ENCODE data around the gene RFFL. TPM values are rescaled to one million over a fixed set of nuclear protein-coding genes. Genes with fewer than 3 reads are reported as not detected.

The RFFL gene
- total RNA-seq, 6 donors from 2014 or later, result 17.6 to 30.8 (median 25.3) TPM

DNA sequence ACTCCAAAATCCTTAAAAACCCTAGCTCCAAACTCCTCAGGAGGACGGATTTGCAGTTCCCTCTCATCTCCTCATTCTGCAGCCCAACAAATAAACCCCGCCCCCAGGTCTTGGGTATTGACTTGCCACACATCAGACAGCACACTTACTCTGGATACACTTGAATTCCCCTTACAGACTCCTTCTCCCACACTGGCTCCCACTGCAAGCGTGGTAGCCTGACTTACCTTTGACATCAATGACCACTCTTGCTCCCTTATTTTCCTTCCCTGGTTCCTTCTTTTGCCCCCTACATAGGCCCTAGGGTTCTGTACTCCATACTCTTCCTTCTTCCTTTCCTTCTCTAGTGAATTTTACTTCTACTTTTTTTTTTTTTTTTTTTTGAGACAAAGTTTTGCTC, 7.5 kb downstream of the RFFL start:
- Histone ChIP-seq H3K36me3 (peaks cover 0 to 6% (median 0%) of the 10 kb centered on the region in 4 donors), H3K27ac (no peak overlapping the region), H3K27me3 (no peaks in the 10 kb centered on the region), H3K4me1 (peaks cover 11 to 26% (median 16%) of the 10 kb centered on the region in 4 donors), H3K4me3 (no peak overlapping the region), H3K9me3 (no peaks in the 10 kb centered on the region)
- TF ChIP-seq, protein P1, sequence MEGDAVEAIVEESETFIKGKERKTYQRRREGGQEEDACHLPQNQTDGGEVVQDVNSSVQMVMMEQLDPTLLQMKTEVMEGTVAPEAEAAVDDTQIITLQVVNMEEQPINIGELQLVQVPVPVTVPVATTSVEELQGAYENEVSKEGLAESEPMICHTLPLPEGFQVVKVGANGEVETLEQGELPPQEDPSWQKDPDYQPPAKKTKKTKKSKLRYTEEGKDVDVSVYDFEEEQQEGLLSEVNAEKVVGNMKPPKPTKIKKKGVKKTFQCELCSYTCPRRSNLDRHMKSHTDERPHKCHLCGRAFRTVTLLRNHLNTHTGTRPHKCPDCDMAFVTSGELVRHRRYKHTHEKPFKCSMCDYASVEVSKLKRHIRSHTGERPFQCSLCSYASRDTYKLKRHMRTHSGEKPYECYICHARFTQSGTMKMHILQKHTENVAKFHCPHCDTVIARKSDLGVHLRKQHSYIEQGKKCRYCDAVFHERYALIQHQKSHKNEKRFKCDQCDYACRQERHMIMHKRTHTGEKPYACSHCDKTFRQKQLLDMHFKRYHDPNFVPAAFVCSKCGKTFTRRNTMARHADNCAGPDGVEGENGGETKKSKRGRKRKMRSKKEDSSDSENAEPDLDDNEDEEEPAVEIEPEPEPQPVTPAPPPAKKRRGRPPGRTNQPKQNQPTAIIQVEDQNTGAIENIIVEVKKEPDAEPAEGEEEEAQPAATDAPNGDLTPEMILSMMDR (IDR thresholded peaks at IDR 0.05), result no peak
- TF ChIP-seq EP300 (IDR thresholded peaks at IDR 0.05), result no peak
- no peak for TF ChIP-seq POLR2AphosphoS5 (IDR thresholded peaks at IDR 0.05)
- no peak for TF ChIP-seq POLR2A (IDR thresholded peaks at IDR 0.05)
- ATAC-seq (ENCODE audit: low FRiP score in 2 of 2) (peak in 1 of 2 donors; percentile 16), DNase-seq (peak in 1 of 2 donors; percentile 44)
- WGBS, 2 donors, result 84 to 93% methylated on average over 3 of the region's 3 CpGs

DNA sequence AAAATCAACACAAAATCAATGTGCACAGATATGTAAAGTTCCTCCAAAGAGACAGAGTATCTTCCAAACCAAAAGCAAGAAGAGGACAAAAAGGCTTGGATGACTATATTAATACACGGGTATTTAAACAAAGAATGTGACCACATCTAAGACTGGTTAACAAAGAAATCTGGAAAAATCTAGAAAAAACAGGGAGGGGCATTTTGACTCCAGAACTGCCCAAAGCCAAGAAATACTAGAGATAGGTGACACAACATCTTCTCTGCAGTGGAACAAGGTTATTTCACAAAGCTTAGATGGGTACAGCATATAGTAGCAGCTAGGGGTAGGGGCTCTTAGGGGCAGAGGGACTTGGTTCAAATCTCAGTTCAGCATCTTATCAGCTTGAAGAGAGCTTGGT, 10.3 kb downstream of the RFFL start:
- Histone ChIP-seq H3K27me3 (no peaks in the 10 kb centered on the region), H3K36me3 (no peaks in the 10 kb centered on the region), H3K27ac (no peak overlapping the region), H3K4me3 (no peak overlapping the region), H3K9me3 (no peaks in the 10 kb centered on the region), H3K4me1 (peaks cover 18 to 38% (median 25%) of the 10 kb centered on the region in 4 donors)
- DNase-seq (no peak), ATAC-seq (ENCODE audit: low FRiP score in 2 of 2) (no peak)
- TF ChIP-seq EP300 (IDR thresholded peaks at IDR 0.05), result no peak
- WGBS, 2 donors, result 88 to 95% methylated on average over 1 of the region's 1 CpG

DNA sequence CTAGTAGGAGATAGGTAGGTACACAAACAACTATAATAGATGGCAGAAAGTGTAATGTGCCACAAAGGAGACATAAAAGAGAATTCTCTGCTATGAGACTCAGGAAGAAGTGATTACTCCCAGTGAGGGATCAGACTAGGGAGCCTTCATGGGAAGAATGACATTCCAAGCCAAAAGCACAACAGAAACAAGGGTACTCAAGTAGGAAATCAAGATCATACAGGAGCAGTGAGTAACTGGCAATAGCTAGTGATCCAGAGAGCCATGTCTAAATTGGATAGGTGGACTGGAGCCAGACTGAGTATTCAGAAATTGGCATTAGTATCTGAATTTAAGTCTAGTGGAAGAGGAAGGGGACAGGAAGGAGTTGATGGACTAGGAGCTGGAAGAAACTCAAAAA, 10.7 kb downstream of the RFFL start:
- Histone ChIP-seq H3K27ac (peak overlapping the region in 2 of 4 donors; percentile 64 to 74), H3K27me3 (no peaks in the 10 kb centered on the region), H3K9me3 (no peaks in the 10 kb centered on the region), H3K4me3 (no peak overlapping the region), H3K4me1 (peaks cover 18 to 38% (median 25%) of the 10 kb centered on the region in 4 donors), H3K36me3 (no peaks in the 10 kb centered on the region)
- no peak for DNase-seq
- TF ChIP-seq POLR2AphosphoS5 (IDR thresholded peaks at IDR 0.05), result no peak
- TF ChIP-seq, protein P1 (IDR thresholded peaks at IDR 0.05), result no peak
- no peak for TF ChIP-seq EP300 (IDR thresholded peaks at IDR 0.05)
- no peak for TF ChIP-seq POLR2A (IDR thresholded peaks at IDR 0.05)
- ATAC-seq (ENCODE audit: low FRiP score in 2 of 2), result no peak

DNA sequence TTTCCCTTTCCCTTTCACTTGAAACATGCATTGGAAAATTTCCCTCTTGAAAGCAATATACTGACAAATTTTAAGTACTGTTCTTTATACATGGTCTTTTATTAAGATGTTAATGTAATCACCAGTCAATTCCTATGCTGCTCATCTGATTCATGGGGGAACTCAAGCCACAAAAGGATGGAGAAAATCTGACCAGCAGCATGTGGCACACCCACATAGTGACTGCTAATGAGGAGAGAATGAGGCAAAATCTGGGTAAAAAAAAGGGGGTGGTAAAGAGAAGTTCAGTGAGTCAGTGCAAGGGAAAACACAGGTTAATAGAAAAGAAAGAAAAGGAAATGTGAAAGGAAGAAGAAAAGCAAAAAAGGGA, 11.3 kb downstream of the RFFL start:
- peak overlapping the region; percentile 55 to 74 (median 64) for H3K27ac ChIP-seq
- no peaks in the 10 kb centered on the region for H3K9me3 ChIP-seq
- DNase-seq (no peak), ATAC-seq (ENCODE audit: low FRiP score in 2 of 2) (no peak)
- TF ChIP-seq POLR2A (IDR thresholded peaks at IDR 0.05), result no peak
- no peak for TF ChIP-seq POLR2AphosphoS5 (IDR thresholded peaks at IDR 0.05)
- no peak for TF ChIP-seq EP300 (IDR thresholded peaks at IDR 0.05)
- TF ChIP-seq, protein P1 (IDR thresholded peaks at IDR 0.05), result no peak
- peaks cover 18 to 38% (median 25%) of the 10 kb centered on the region in 4 donors for H3K4me1 ChIP-seq
- no peaks in the 10 kb centered on the region for H3K36me3 ChIP-seq
- H3K4me3 ChIP-seq, result no peak overlapping the region
- H3K27me3 ChIP-seq, result no peaks in the 10 kb centered on the region

DNA sequence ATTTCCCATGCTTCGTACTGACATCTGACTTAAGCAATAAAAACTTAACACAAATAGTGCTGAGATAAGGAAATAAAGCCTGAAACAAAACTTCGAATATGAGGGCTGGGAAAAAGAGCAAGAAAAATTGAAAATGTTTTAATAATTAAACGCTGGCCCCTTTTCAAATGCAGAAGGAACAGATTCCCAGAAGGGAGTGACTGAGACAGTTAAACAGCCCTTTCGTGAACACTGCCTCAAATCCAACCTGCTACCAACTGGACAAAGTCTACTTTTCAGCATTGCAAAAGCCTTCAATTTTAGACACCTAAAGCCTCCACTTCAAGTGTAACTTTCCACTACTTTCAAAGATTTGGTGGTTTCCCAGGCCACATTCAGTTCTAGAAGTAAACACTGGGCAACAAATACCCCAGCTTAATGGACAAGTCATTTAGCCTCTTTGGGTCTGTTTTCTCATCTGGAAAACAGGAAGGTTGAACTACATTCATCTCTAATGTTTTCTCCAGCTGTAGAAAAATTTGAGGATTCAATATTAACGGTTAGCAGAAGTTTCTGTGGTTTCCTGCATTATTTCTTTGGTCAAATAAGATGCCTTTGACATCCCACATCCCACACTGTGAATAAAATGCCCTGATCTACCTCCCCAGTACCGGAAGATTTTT, 11.8 kb downstream of the RFFL start:
- DNase-seq (no peak), ATAC-seq (ENCODE audit: low FRiP score in 2 of 2) (peak in 1 of 2 donors; percentile 31)
- Histone ChIP-seq H3K27ac (peak overlapping the region; percentile 55 to 74 (median 64)), H3K36me3 (no peaks in the 10 kb centered on the region), H3K4me1 (peaks cover 18 to 38% (median 26%) of the 10 kb centered on the region in 4 donors), H3K9me3 (no peaks in the 10 kb centered on the region), H3K27me3 (no peaks in the 10 kb centered on the region), H3K4me3 (no peak overlapping the region)
- WGBS, 2 donors, result 29 to 34% methylated on average over 6 of the region's 6 CpGs
- TF ChIP-seq, protein P1 (IDR thresholded peaks at IDR 0.05), result no peak
- TF ChIP-seq EP300 (IDR thresholded peaks at IDR 0.05), result no peak
- TF ChIP-seq POLR2AphosphoS5 (IDR thresholded peaks at IDR 0.05), result no peak
- no peak for TF ChIP-seq POLR2A (IDR thresholded peaks at IDR 0.05)
